A673 (cell line): ENCODE data around the gene FUT9. TPM values are rescaled to one million over a fixed set of nuclear protein-coding genes. Genes with fewer than 3 reads are reported as not detected.

Experiments
- BruUV-seq: library from RNA; stranded (reverse); fragments of 400-500 nt; replicated peaks from 2 replicates; lab custom pipeline; 2021; lab: Mats Ljungman, UMichigan
- CTCF ChIA-PET: fragments of 300-600 bp; sonication (Branson Sonifier 250); formaldehyde crosslinking; loops from one replicate; lab custom pipeline; 2022; ENCODE audit warnings: antibody characterized with exemption; lab: Charles Lee
- POLR2A ChIA-PET: fragments of 300-600 bp; sonication (Branson Sonifier 250); formaldehyde crosslinking; loops from one replicate; lab custom pipeline; 2022; ENCODE audit warnings: antibody characterized with exemption; ENCODE audit not compliant: low non-redundant PET; lab: Charles Lee
- DNase-seq: peaks from one replicate; pipeline ENCODE4 v3.0.0-alpha.2; 2015; ENCODE audit warnings: low spot score
- H3K27ac ChIP-seq: fragments of 200-600 bp; sonication (generic); 2 replicates; pipeline ENCODE4 v1.5.1; 2016; ENCODE audit warnings: mixed run types, low read depth, mild to moderate bottlenecking, mixed read lengths, antibody characterized with exemption, low read length; ENCODE audit not compliant: poor library complexity, severe bottlenecking
- H3K27me3 ChIP-seq: fragments of 200-600 bp; sonication (generic); replicated peaks from 2 replicates; pipeline ENCODE4 v1.6.1; 2017; ENCODE audit warnings: mixed run types, low read depth, mild to moderate bottlenecking, mixed read lengths, antibody characterized with exemption, low read length; ENCODE audit not compliant: insufficient read depth, poor library complexity
- H3K36me3 ChIP-seq: fragments of 200-600 bp; sonication (generic); 2 replicates; pipeline ENCODE4 v1.6.1; 2016; ENCODE audit warnings: mixed run types, mild to moderate bottlenecking, mixed read lengths, antibody characterized with exemption, low read length; ENCODE audit not compliant: insufficient read depth, poor library complexity, severe bottlenecking
- H3K4me1 ChIP-seq: fragments of 200-600 bp; sonication (generic); 2 replicates; pipeline ENCODE4 v1.6.1; 2017; ENCODE audit warnings: mixed run types, mild to moderate bottlenecking, mixed read lengths, antibody characterized with exemption, low read length; ENCODE audit not compliant: insufficient read depth, poor library complexity, severe bottlenecking
- H3K4me3 ChIP-seq: fragments of 200-600 bp; sonication (generic); 2 replicates; pipeline ENCODE4 v1.5.1; 2016; ENCODE audit warnings: low read depth, mixed run types, mild to moderate bottlenecking, mixed read lengths, low read length; ENCODE audit not compliant: poor library complexity, severe bottlenecking
- H3K9me3 ChIP-seq: fragments of 200-600 bp; sonication (generic); 2 replicates; pipeline ENCODE4 v1.6.1; 2016; ENCODE audit warnings: mixed run types, low read depth, mild to moderate bottlenecking, mixed read lengths, antibody characterized with exemption, low read length; ENCODE audit not compliant: poor library complexity, severe bottlenecking
- EZH2 ChIP-seq: fragments of 200-600 bp; sonication (generic); IDR thresholded peaks from 2 replicates; pipeline ENCODE4 v1.6.1; 2017; ENCODE audit warnings: borderline replicate concordance, low read depth, mild to moderate bottlenecking, mixed read lengths, antibody characterized with exemption, low read length; ENCODE audit not compliant: poor library complexity, severe bottlenecking
- intact Hi-C: fragments of 100-400 bp; cut with micrococcal nuclease; formaldehyde crosslinking; loops from one replicate; pipeline ENCODE4 v1.10.0; 2022; ENCODE audit not compliant: unreplicated experiment
- total RNA-seq: library from RNA; stranded (reverse); gene quantifications from 2 replicates; pipeline ENCODE4 v1.2.3, GENCODE V29; 2021
- TF ChIP-seq, protein P1 (sequence below): fragments of 300-800, 200-600 bp; sonication (generic); conservative IDR thresholded peaks from 2 replicates; pipeline ENCODE4 v1.5.1; 2017; ENCODE audit warnings: low read depth, mild to moderate bottlenecking, antibody characterized with exemption, low read length, moderate library complexity, mixed read lengths

Gene FUT9
- total RNA-seq, 1 experiment from 2014 or later: 4.3 TPM

DNA sequence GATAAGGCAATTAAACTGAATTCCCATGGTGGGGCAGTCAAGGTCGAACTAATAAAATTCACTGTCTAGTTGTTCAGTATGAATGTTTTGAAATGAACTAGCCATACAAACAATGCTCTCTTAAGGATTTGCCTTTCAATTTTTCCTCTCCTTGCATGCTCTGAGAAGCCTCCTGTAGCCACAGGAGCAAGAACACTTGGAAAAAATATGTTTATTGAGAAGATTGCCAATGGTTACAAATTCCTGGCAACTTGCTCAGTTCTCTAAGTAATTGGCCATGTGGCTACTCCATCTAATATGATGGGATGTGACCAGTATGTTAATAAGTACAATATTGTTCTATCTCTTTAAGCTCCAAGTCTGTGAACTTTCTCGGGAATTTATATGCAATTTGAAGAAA lies 49.4 kb downstream of the FUT9 start:
- TF ChIP-seq, protein P1, sequence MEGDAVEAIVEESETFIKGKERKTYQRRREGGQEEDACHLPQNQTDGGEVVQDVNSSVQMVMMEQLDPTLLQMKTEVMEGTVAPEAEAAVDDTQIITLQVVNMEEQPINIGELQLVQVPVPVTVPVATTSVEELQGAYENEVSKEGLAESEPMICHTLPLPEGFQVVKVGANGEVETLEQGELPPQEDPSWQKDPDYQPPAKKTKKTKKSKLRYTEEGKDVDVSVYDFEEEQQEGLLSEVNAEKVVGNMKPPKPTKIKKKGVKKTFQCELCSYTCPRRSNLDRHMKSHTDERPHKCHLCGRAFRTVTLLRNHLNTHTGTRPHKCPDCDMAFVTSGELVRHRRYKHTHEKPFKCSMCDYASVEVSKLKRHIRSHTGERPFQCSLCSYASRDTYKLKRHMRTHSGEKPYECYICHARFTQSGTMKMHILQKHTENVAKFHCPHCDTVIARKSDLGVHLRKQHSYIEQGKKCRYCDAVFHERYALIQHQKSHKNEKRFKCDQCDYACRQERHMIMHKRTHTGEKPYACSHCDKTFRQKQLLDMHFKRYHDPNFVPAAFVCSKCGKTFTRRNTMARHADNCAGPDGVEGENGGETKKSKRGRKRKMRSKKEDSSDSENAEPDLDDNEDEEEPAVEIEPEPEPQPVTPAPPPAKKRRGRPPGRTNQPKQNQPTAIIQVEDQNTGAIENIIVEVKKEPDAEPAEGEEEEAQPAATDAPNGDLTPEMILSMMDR: no peak
- no peak for TF ChIP-seq EZH2
- no peaks in the 10 kb centered on the region for H3K9me3 ChIP-seq
- H3K4me3 ChIP-seq: no peak overlapping the region
- H3K4me1 ChIP-seq: peaks cover 2% of the 10 kb centered on the region
- ChIA-PET CTCF (no interaction called here), POLR2A (interaction anchor here (0.6 kb wide), 1 partner anchor 29 kb away, joined by 3 read pairs; no protein-coding TSS in a partner anchor)
- no peak for DNase-seq
- H3K36me3 ChIP-seq: no peaks in the 10 kb centered on the region
- no TSS peak for BruUV-seq
- H3K27me3 ChIP-seq: no peaks in the 10 kb centered on the region
- no peak overlapping the region for H3K27ac ChIP-seq
- intact Hi-C loops: no loop called here

DNA sequence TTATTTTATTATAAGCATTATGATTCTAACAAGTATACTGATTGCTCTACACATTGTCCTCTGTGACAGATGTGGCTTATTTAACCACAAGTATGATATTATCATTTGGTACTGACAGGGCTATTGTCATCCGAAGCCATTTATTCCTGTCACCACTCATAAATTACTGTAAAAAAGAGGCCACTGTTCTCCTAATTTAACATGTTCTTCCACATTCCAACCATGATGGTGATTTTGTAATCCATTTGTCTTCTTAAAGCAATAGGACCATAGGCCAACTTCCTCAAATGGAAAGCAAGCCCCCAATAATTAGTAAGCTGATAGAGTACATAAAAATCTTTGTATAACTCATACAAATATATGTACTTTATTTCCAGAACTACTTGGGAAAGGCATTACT lies 50.6 kb downstream of the FUT9 start:
- TF ChIP-seq, protein P1: no peak
- TF ChIP-seq EZH2: no peak
- Histone ChIP-seq H3K27me3 (no peaks in the 10 kb centered on the region), H3K4me1 (peaks cover 2% of the 10 kb centered on the region), H3K9me3 (no peaks in the 10 kb centered on the region), H3K27ac (no peak overlapping the region), H3K36me3 (no peaks in the 10 kb centered on the region), H3K4me3 (no peak overlapping the region)
- ChIA-PET POLR2A (no interaction called here), CTCF (no interaction called here)
- intact Hi-C loops: no loop called here
- no TSS peak for BruUV-seq
- peak; percentile 27 for DNase-seq

DNA sequence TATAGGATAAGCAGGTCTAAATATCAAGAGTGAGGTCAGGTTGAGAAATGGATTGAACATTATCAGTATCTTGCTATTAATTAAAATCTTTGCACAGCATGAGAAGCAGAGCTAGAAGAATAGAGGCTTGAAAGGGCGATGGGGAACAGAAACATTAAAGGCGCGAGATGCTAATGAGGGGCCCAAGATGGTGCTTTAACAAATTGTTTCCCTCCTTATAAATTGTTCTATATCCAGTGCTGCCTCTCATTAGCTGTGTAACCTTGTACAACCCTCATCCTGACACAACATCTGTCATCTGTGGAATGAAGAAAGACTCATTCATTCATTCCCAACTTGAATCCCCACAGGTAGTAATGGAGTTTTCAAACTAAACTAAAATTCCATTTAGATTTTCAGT lies 57.8 kb downstream of the FUT9 start:
- no TSS peak for BruUV-seq
- no peaks in the 10 kb centered on the region for H3K4me1 ChIP-seq
- no peaks in the 10 kb centered on the region for H3K36me3 ChIP-seq
- no peaks in the 10 kb centered on the region for H3K9me3 ChIP-seq
- H3K27me3 ChIP-seq: no peaks in the 10 kb centered on the region
- no peak overlapping the region for H3K27ac ChIP-seq
- ChIA-PET POLR2A (no interaction called here), CTCF (no interaction called here)
- TF ChIP-seq, protein P1: no peak
- no peak for TF ChIP-seq EZH2
- H3K4me3 ChIP-seq: no peak overlapping the region
- no peak for DNase-seq
- intact Hi-C loops: no loop called here
